ENCODE data around the gene RASGRP4. TPM values are rescaled to one million over a fixed set of nuclear protein-coding genes. Genes with fewer than 3 reads are reported as not detected.

RASGRP4 gene
- total and polyA plus RNA-seq, 10 of the 15 experiments (the other 5 are each of a cell fraction or from before 2014, with no cell fraction given) = 0.24 to 7.4 (median 3.3) TPM

DNA sequence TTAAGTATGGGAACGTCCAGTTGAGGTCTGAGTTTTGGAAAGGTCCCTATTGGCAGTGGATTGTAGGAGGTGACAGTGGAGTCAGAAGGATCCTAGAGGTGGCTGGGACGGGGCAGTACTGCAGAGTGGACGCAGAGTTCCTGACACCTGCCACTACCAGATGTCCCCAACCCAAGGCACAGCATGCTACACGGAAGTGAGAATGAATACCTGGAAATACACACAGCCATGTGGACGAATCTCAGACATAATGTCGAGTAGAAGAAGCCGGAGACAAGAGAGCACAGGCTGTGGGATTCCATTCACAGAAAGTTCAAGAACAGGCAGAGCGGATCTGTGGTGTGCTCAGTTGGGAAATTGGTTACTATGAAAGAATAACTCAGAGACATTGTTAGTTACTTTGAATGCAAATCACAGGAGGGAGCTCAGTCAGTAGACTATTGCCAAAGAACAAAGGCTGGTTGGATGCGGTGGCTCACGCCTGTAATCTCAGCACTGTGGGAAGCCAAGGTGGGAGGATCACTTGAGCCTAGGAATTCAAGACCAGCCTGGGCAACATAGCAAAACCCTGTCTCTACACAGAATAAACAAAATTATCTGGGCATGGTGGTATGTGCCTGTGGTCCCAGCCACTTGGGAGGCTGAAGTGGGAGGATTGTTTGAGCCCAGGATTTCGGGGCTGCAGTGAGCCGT lies 44.9 kb upstream of the RASGRP4 start:
- H3K9ac ChIP-seq (ENCODE audit: control insufficient read depth, insufficient read depth, low read length) = no peak overlapping the region
- ChIA-PET POLR2A (no interaction called here), CTCF (no interaction called here), RAD21 (ENCODE audit: unreplicated experiment) (interaction anchor here (0.7 kb wide), 1 partner anchor 156 kb away, joined by 3 read pairs; no protein-coding TSS in a partner anchor), SMC1A (ENCODE audit: uncharacterized antibody, unreplicated experiment) (no interaction called here)
- no peak overlapping the region for H3K27ac ChIP-seq (ENCODE audit: control insufficient read depth, insufficient read depth)
- H3K4me3 ChIP-seq = no peak overlapping the region
- intact Hi-C loops (cut with micrococcal nuclease; ENCODE audit: unreplicated experiment) (no loop called here), in situ Hi-C loops (cut with MboI) (no loop called here)
- no TSS peak for BruUV-seq (replicated peaks)
- no peak overlapping the region for H2AFZ ChIP-seq (ENCODE audit: control insufficient read depth, low read depth, low read length)
- no peak overlapping the region for H3K4me2 ChIP-seq (ENCODE audit: control insufficient read depth, insufficient read depth)
- DNase-seq (ENCODE audit: low read depth, low spot score) (no peak), ATAC-seq (no peak), FAIRE-seq (no peak)
- H3K9me3 ChIP-seq (replicated peaks; ENCODE audit: control insufficient read depth, insufficient read depth, low read length) = no peaks in the 10 kb centered on the region
- H4K20me1 ChIP-seq (ENCODE audit: control insufficient read depth, insufficient read depth) = no peaks in the 10 kb centered on the region
- H3K36me3 ChIP-seq (ENCODE audit: control insufficient read depth in 2 of 2, insufficient read depth in 2 of 2, low read length in 1 of 2) = no peaks in the 10 kb centered on the region
- H3K4me1 ChIP-seq (ENCODE audit: control insufficient read depth, insufficient read depth, low read length) = no peaks in the 10 kb centered on the region
- no peaks in the 10 kb centered on the region for H3K79me2 ChIP-seq (ENCODE audit: control insufficient read depth, insufficient read depth, low read length)
- TF ChIP-seq MAX (IDR thresholded peaks at IDR 0.05; ENCODE audit: low read depth, low read length) = no peak
- TF ChIP-seq, protein P1, sequence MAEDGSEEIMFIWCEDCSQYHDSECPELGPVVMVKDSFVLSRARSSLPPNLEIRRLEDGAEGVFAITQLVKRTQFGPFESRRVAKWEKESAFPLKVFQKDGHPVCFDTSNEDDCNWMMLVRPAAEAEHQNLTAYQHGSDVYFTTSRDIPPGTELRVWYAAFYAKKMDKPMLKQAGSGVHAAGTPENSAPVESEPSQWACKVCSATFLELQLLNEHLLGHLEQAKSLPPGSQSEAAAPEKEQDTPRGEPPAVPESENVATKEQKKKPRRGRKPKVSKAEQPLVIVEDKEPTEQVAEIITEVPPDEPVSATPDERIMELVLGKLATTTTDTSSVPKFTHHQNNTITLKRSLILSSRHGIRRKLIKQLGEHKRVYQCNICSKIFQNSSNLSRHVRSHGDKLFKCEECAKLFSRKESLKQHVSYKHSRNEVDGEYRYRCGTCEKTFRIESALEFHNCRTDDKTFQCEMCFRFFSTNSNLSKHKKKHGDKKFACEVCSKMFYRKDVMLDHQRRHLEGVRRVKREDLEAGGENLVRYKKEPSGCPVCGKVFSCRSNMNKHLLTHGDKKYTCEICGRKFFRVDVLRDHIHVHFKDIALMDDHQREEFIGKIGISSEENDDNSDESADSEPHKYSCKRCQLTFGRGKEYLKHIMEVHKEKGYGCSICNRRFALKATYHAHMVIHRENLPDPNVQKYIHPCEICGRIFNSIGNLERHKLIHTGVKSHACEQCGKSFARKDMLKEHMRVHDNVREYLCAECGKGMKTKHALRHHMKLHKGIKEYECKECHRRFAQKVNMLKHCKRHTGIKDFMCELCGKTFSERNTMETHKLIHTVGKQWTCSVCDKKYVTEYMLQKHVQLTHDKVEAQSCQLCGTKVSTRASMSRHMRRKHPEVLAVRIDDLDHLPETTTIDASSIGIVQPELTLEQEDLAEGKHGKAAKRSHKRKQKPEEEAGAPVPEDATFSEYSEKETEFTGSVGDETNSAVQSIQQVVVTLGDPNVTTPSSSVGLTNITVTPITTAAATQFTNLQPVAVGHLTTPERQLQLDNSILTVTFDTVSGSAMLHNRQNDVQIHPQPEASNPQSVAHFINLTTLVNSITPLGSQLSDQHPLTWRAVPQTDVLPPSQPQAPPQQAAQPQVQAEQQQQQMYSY (CRISPR knock-in tag; IDR thresholded peaks at IDR 0.05) = no peak
- no peaks in the 10 kb centered on the region; a peak in 1 of 4 replicates for H3K27me3 ChIP-seq (replicated peaks in 1 of 2; ENCODE audit: control insufficient read depth in 2 of 2, insufficient read depth in 2 of 2, low read length in 1 of 2)
- WGBS (ENCODE audit: insufficient coverage, insufficient replicate concordance, low lambda C conversion rate, missing lambda C conversion rate) = 41% methylated on average over 12 of the region's 12 CpGs

All from GM12878 (cell line).